Subcutaneous adipose tissue (tissue), 4 donors: ENCODE measurements around the gene LDLRAD4. TPM values are rescaled to one million over a fixed set of nuclear protein-coding genes. Genes with fewer than 3 reads are reported as not detected.

Source experiments
- total RNA-seq, 4 donors: library from RNA; depleted of rRNA; stranded (reverse); fragments of >200 nt; gene quantifications; one replicate each; pipeline ENCODE4 v1.1.0, GENCODE V29; 2016
- TF ChIP-seq, protein P1 (sequence below): fragments of 450-650 bp; IDR thresholded peaks from one replicate; pipeline ENCODE4 v1.5.1; 2016; ENCODE audit warnings: low read depth, mild to moderate bottlenecking, control low read depth, antibody characterized with exemption, moderate library complexity

The LDLRAD4 gene
- 10 to 100 TPM; 16.4 to 28.4 (median 21.6) TPM for total RNA-seq

DNA sequence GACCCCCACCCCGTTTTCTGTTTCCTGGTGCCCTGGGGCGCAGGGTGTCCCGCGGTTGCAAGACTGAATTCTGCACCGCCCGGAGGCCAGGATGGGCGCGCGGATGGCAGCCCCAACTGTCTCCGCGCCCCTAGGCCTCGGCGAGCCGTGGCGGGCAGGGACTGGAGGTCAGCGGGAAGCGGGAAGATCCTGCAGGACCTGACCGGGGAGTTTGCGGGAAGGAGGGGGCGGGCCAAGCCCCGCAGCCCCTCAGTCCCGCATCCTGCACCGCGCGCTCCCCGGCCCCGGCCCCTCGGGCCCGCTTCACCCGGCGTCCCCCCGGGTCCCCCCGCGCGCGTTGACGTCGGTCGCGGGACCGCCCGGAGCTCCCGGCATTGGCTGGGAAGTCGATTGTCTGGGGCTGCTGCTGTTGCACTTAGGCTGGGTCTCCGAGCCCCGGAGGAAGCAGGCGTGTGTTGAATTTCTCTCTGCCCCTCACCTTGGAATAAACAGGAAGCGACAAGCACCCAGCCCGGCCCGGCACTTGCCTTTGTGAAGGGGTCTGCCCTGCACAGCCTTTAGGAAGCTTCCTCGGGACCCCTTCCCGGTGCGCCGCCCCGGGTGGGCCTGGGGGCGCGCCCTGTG, at the start of gene LDLRAD4:
Gene LDLRAD4, plus strand, starts transcription at position 393 of the 624 bp plus-strand sequence.
- TF ChIP-seq, protein P1, sequence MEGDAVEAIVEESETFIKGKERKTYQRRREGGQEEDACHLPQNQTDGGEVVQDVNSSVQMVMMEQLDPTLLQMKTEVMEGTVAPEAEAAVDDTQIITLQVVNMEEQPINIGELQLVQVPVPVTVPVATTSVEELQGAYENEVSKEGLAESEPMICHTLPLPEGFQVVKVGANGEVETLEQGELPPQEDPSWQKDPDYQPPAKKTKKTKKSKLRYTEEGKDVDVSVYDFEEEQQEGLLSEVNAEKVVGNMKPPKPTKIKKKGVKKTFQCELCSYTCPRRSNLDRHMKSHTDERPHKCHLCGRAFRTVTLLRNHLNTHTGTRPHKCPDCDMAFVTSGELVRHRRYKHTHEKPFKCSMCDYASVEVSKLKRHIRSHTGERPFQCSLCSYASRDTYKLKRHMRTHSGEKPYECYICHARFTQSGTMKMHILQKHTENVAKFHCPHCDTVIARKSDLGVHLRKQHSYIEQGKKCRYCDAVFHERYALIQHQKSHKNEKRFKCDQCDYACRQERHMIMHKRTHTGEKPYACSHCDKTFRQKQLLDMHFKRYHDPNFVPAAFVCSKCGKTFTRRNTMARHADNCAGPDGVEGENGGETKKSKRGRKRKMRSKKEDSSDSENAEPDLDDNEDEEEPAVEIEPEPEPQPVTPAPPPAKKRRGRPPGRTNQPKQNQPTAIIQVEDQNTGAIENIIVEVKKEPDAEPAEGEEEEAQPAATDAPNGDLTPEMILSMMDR, result no peak

- TF ChIP-seq, protein P1, result no peak
Observed at GRCh38 chr18:13173578-13174145, 44.9 kb upstream of the LDLRAD4 start.

DNA sequence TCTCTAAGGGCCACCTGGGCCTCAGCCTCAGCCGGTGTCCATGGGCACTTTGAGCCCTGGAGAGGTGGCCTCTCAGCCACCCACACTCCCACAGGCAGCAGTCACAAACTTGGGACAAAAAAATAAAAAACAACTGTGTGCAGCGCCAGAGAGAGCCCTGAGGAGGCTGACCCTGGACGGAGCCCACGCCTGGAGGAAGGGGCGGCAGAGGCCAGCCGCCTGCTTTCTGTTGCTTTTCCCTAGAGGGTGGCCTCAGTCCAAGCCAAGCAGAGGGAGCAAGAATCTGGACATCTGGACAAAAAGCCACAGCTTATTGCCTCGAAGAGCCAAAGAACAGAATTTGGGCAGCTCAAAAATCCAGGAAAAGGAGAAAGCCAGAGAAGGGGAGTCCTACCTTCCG, 43.3 kb upstream of the LDLRAD4 start:
- TF ChIP-seq, protein P1, result no peak

GRCh38 chr18:13175754-13176210, 42.8 kb upstream of the LDLRAD4 start:
- TF ChIP-seq, protein P1, result no peak

GRCh38 chr18:13176847-13177246, 41.7 kb upstream of the LDLRAD4 start:
- TF ChIP-seq, protein P1, result no peak

GRCh38 chr18:13178197-13178596, 40.4 kb upstream of the LDLRAD4 start:
- TF ChIP-seq, protein P1, result no peak

DNA sequence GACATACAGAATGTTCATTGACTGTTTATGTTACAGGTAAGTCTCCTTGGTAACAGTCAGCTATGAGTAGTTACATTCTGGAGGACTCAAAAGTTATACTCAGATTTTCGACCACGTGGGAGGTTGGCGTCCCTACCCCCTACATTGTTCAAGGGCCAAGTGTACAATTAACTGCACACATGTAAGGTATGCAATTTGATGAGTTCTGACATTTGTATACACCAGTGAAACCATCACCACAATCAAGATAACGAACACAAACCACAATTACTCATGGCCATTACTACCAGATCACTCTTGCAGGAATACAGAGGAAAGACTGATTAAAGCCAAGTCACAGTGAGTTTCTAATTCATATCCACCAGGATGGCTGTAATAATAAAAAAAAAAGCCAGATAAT, 39.6 kb upstream of the LDLRAD4 start:
- TF ChIP-seq, protein P1, result no peak
